H1 (cell line): ENCODE results near the gene PGPEP1. TPM values are rescaled to one million over a fixed set of nuclear protein-coding genes. Genes with fewer than 3 reads are reported as not detected.
A peak's percentile ranks its signal among the peaks of the same experiment; 100 is the strongest.

Experiments
- CTCF ChIA-PET: fragments of 300-600 bp; sonication (Branson Sonifier 250); formaldehyde crosslinking; loops from one replicate; lab custom pipeline; 2021; ENCODE audit not compliant: partially characterized antibody; lab: Charles Lee
- POLR2A ChIA-PET: fragments of 300-600 bp; sonication (Branson Sonifier 250); formaldehyde crosslinking; loops from one replicate; lab custom pipeline; 2021; ENCODE audit warnings: inconsistent platforms; ENCODE audit not compliant: partially characterized antibody; lab: Charles Lee
- DNase-seq, 2 experiments: peaks; one replicate each; pipeline versions ENCODE4 v3.0.0 to v3.0.0-alpha.2; 2010 to 2022; ENCODE audit warnings: low spot score in 2 of 2, low read depth in 1 of 2, mixed read lengths in 1 of 2
- FAIRE-seq: peaks from 2 replicates; lab custom pipeline; 2011; peaks lifted over from hg19 to GRCh38; lab: Jason Lieb, UNC
- H2AFZ ChIP-seq: 2 replicates; pipeline ENCODE4 v1.8.1; 2012; ENCODE audit warnings: low read length, inconsistent platforms
- H2AK5ac ChIP-seq: 2 replicates; pipeline ENCODE4 v1.6.1; 2013; ENCODE audit warnings: low read depth, low read length
- H2BK120ac ChIP-seq: replicated peaks from 2 replicates; pipeline ENCODE3; 2013; ENCODE audit warnings: low read depth, low read length, inconsistent platforms
- H2BK12ac ChIP-seq: 2 replicates; pipeline ENCODE4 v1.6.1; 2013; ENCODE audit warnings: low read depth, low read length
- H2BK15ac ChIP-seq: 2 replicates; pipeline ENCODE4 v1.6.1; 2013; ENCODE audit warnings: low read length
- H2BK20ac ChIP-seq: 2 replicates; pipeline ENCODE4 v1.6.1; 2013; ENCODE audit warnings: low read length
- H2BK5ac ChIP-seq: 2 replicates; pipeline ENCODE4 v1.6.1; 2013; ENCODE audit warnings: low read depth, low read length
- H3K14ac ChIP-seq: 2 replicates; pipeline ENCODE4 v1.6.1; 2013; ENCODE audit warnings: inconsistent platforms; ENCODE audit not compliant: insufficient read length
- H3K18ac ChIP-seq: 2 replicates; pipeline ENCODE4 v1.6.1; 2013; ENCODE audit warnings: low read length; ENCODE audit errors: extremely low read depth
- H3K23ac ChIP-seq: 2 replicates; pipeline ENCODE4 v1.6.1; 2013; ENCODE audit warnings: inconsistent platforms; ENCODE audit not compliant: insufficient read length
- H3K23me2 ChIP-seq: 2 replicates; pipeline ENCODE4 v1.6.1; 2013; ENCODE audit warnings: low read depth, low read length
- H3K27ac ChIP-seq: 2 replicates; pipeline ENCODE4 v1.6.1; 2011; ENCODE audit warnings: low read depth, low read length, inconsistent platforms
- H3K27me3 ChIP-seq, 4 experiments: replicated peaks in 1 of 4; 1 replicate in 1 of 4; 2 replicates in 3 of 4; pipeline versions ENCODE4 v1.6.1 to v1.8.1; 2011 to 2013; ENCODE audit warnings: low read length in 3 of 4, mild to moderate bottlenecking in 3 of 4, inconsistent platforms in 2 of 4, mixed read lengths in 2 of 4, moderate library complexity in 1 of 4; ENCODE audit not compliant: control insufficient read depth in 3 of 4, insufficient read depth in 3 of 4; ENCODE audit errors: extremely low read depth in 1 of 4
- H3K36me3 ChIP-seq, 4 experiments: 2 replicates each; pipeline versions ENCODE4 v1.6.1 to v1.8.1; 2011 to 2013; ENCODE audit warnings: mild to moderate bottlenecking in 4 of 4, low read length in 3 of 4, moderate library complexity in 2 of 4, control low read depth in 1 of 4, inconsistent platforms in 1 of 4; ENCODE audit not compliant: insufficient read depth in 4 of 4, control insufficient read depth in 2 of 4
- H3K4ac ChIP-seq: replicated peaks from 2 replicates; pipeline ENCODE3; 2013; ENCODE audit warnings: low read length, low read depth, mixed read lengths, inconsistent platforms; ENCODE audit not compliant: insufficient read length
- H3K4me1 ChIP-seq, 4 experiments: replicated peaks in 1 of 4; 1 replicate in 1 of 4; 2 replicates in 3 of 4; pipeline versions ENCODE4 v1.6.1 to v1.8.1; 2011 to 2013; ENCODE audit warnings: low read length in 3 of 4, inconsistent platforms in 2 of 4, mixed read lengths in 1 of 4; ENCODE audit not compliant: insufficient read depth in 4 of 4, control insufficient read depth in 3 of 4
- H3K4me2 ChIP-seq, 2 experiments: 2 replicates each; pipeline versions ENCODE4 v1.6.1 to v1.8.1; 2011 to 2013; ENCODE audit warnings: low read depth in 2 of 2, low read length in 2 of 2, control low read depth in 1 of 2, inconsistent platforms in 1 of 2, mild to moderate bottlenecking in 1 of 2; ENCODE audit not compliant: insufficient read depth in 1 of 2
- H3K4me3 ChIP-seq, 4 experiments: fragments of 200-600, 300-600 bp in 1 of 4; sonication (generic), shearing (Covaris generic), sonication (Bioruptor Twin) in 1 of 4; 2 replicates each; pipeline versions ENCODE4 v1.5.1 to v1.8.1; 2011 to 2016; ENCODE audit warnings: low read length in 4 of 4, low read depth in 3 of 4, control low read depth in 2 of 4, inconsistent platforms in 2 of 4, mild to moderate bottlenecking in 2 of 4, mixed read lengths in 1 of 4, moderate library complexity in 1 of 4; ENCODE audit not compliant: insufficient read depth in 2 of 4; ENCODE audit errors: extremely low read depth in 1 of 4
- H3K56ac ChIP-seq: replicated peaks from 2 replicates; pipeline ENCODE3; 2013; ENCODE audit warnings: low read depth, mild to moderate bottlenecking, mixed read lengths, low read length, inconsistent platforms; ENCODE audit not compliant: insufficient read length
- H3K79me1 ChIP-seq: 2 replicates; pipeline ENCODE4 v1.6.1; 2013; ENCODE audit warnings: low read depth, low read length, control low read depth
- H3K79me2 ChIP-seq, 2 experiments: 2 replicates each; pipeline versions ENCODE4 v1.6.1 to v1.8.1; 2012 to 2013; ENCODE audit warnings: low read length in 2 of 2, mild to moderate bottlenecking in 2 of 2, inconsistent platforms in 1 of 2; ENCODE audit not compliant: insufficient read depth in 2 of 2, control insufficient read depth in 1 of 2
- H3K9ac ChIP-seq, 4 experiments: replicated peaks in 1 of 4; 1 replicate in 1 of 4; 2 replicates in 3 of 4; pipeline versions ENCODE4 v1.6.1 to v1.8.1; 2011 to 2013; ENCODE audit warnings: low read depth in 3 of 4, low read length in 3 of 4, control low read depth in 2 of 4, mild to moderate bottlenecking in 2 of 4, moderate library complexity in 2 of 4, inconsistent platforms in 1 of 4; ENCODE audit errors: extremely low read depth in 1 of 4
- H3K9me3 ChIP-seq, 2 experiments: 2 replicates each; pipeline versions ENCODE4 v1.6.1 to v1.8.1; 2012 to 2013; ENCODE audit warnings: mild to moderate bottlenecking in 2 of 2, moderate library complexity in 2 of 2, control low read depth in 1 of 2, inconsistent platforms in 1 of 2, low read depth in 1 of 2, low read length in 1 of 2, mixed read lengths in 1 of 2; ENCODE audit not compliant: insufficient read depth in 2 of 2
- H4K20me1 ChIP-seq, 2 experiments: replicated peaks in 1 of 2; 2 replicates each; pipeline versions ENCODE3 to v1.8.1; 2011 to 2013; ENCODE audit warnings: inconsistent platforms in 2 of 2, low read length in 2 of 2, mild to moderate bottlenecking in 1 of 2; ENCODE audit not compliant: insufficient read depth in 2 of 2, control insufficient read depth in 1 of 2
- H4K5ac ChIP-seq: 2 replicates; pipeline ENCODE4 v1.6.1; 2013; ENCODE audit warnings: low read length, low read depth, mixed read lengths, inconsistent platforms; ENCODE audit not compliant: insufficient read length
- H4K8ac ChIP-seq: 2 replicates; pipeline ENCODE4 v1.8.0; 2013; ENCODE audit warnings: mild to moderate bottlenecking, moderate library complexity, low read length, inconsistent platforms; ENCODE audit not compliant: insufficient read depth; ENCODE audit errors: extremely low read depth
- H4K91ac ChIP-seq: replicated peaks from 2 replicates; pipeline ENCODE3; 2013; ENCODE audit warnings: low read length, mixed read lengths, inconsistent platforms; ENCODE audit not compliant: insufficient read length
- BRCA1 ChIP-seq: IDR thresholded peaks from 2 replicates; pipeline ENCODE4 v1.6.1; 2012; ENCODE audit warnings: low read depth, low read length, improper control_type of control experiment
- CEBPB ChIP-seq: IDR thresholded peaks from 2 replicates; pipeline ENCODE4 v1.6.1; 2012; ENCODE audit warnings: low read depth, low read length
- EGR1 ChIP-seq: IDR thresholded peaks from 2 replicates; pipeline ENCODE4 v1.6.1; 2011; ENCODE audit warnings: low read depth, low read length, borderline replicate concordance
- EZH2 ChIP-seq: fragments of 200-600 bp; sonication (generic); IDR thresholded peaks from 2 replicates; pipeline ENCODE4 v1.7.1; 2012; ENCODE audit warnings: low read depth, mild to moderate bottlenecking, moderate library complexity, low read length, inconsistent platforms; ENCODE audit not compliant: severe bottlenecking
- KDM4A ChIP-seq: IDR thresholded peaks from one replicate; pipeline ENCODE4 v1.7.1; 2012; ENCODE audit warnings: low read depth, mild to moderate bottlenecking, moderate library complexity, low read length, inconsistent platforms; ENCODE audit not compliant: severe bottlenecking
- MAFK ChIP-seq: IDR thresholded peaks from 2 replicates; pipeline ENCODE4 v1.6.1; 2012; ENCODE audit warnings: low read depth, mild to moderate bottlenecking, improper control_type of control experiment, low read length
- PHF8 ChIP-seq: fragments of 200-600 bp; sonication (generic); conservative IDR thresholded peaks from 2 replicates; pipeline ENCODE4 v1.7.1; 2012; ENCODE audit warnings: low read depth, mild to moderate bottlenecking, inconsistent platforms, low read length, moderate library complexity
- RFX5 ChIP-seq: IDR thresholded peaks from 2 replicates; pipeline ENCODE4 v1.6.1; 2011; ENCODE audit warnings: low read depth, low read length, improper control_type of control experiment, borderline replicate concordance
- RXRA ChIP-seq: IDR thresholded peaks from 2 replicates; pipeline ENCODE4 v1.6.1; 2011; ENCODE audit warnings: low read depth, mild to moderate bottlenecking, low read length, moderate library complexity; ENCODE audit not compliant: insufficient read depth
- SIN3A ChIP-seq, 2 experiments: IDR thresholded peaks in 1 of 2; conservative IDR thresholded peaks in 1 of 2; 2 replicates each; pipeline ENCODE4 v1.6.1; 2011 to 2012; ENCODE audit warnings: low read length in 2 of 2, improper control_type of control experiment in 1 of 2, low read depth in 1 of 2, mild to moderate bottlenecking in 1 of 2
- SIRT6 ChIP-seq: IDR thresholded peaks from one replicate; pipeline ENCODE4 v1.7.1; 2012; ENCODE audit warnings: low read length, inconsistent platforms
- SUZ12 ChIP-seq: fragments of 200-600 bp; sonication (generic); IDR thresholded peaks from 2 replicates; pipeline ENCODE4 v1.6.1; 2012; ENCODE audit warnings: mild to moderate bottlenecking, inconsistent platforms, low read length, moderate library complexity, mixed read lengths
- TAF1 ChIP-seq: IDR thresholded peaks from 2 replicates; pipeline ENCODE4 v1.6.1; 2011; ENCODE audit warnings: mild to moderate bottlenecking, low read depth, low read length
- TEAD4 ChIP-seq: IDR thresholded peaks from 2 replicates; pipeline ENCODE4 v1.6.1; 2012; ENCODE audit warnings: low read depth, low read length, inconsistent platforms, mixed read lengths
- WGBS, 2 experiments: shearing (Covaris generic) in 1 of 2; methylation state at CpG; one replicate each; pipeline versions ENCODE4 v1.1.6 to v1.1.7; 2013 to 2015; ENCODE audit warnings: low lambda C conversion rate in 2 of 2, mixed read lengths in 2 of 2, inconsistent platforms in 1 of 2, low coverage in 1 of 2, missing lambda C conversion rate in 1 of 2; ENCODE audit not compliant: insufficient replicate concordance in 2 of 2, insufficient coverage in 1 of 2, insufficient read length in 1 of 2; ENCODE audit errors: extremely low coverage in 1 of 2, missing lambda C conversion rate in 1 of 2; 5-methylcytosine and 5-hydroxymethylcytosine counted together
- polyA plus RNA-seq, 7 experiments: library from polyadenylated mRNA; depleted of rRNA in 3 of 7; stranded (reverse) in 5 of 7; unstranded in 2 of 7; fragments of >200 nt in 5 of 7; fragments of 200-250 nt in 2 of 7; gene quantifications; 1 replicate in 5 of 7; 2 replicates in 1 of 7; 4 replicates in 1 of 7; pipeline versions ENCODE4 v1.2.1 to v1.2.3, GENCODE V29; 2011 to 2013; ENCODE audit warnings: missing spikeins in 2 of 7, mixed read lengths in 2 of 7
- total RNA-seq: library from RNA; stranded (reverse); fragmentation: NEBNext Ultra II Directional; extraction: Animal tissue kit (Norgen Biotek cat#: 25700); gene quantifications from 2 replicates; pipeline ENCODE4 v1.2.1, GENCODE V29; 2021

PGPEP1 gene
- total and polyA plus RNA-seq, 2 of the 8 experiments (the other 6 are each of a cell fraction or from before 2014, with no cell fraction given) = 17.0 to 33.4 TPM

GRCh38 chr19:18338541-18338940, 1.9 kb upstream of the PGPEP1 start:
- Histone ChIP-seq H3K36me3 (no peaks in the 10 kb centered on the region), H3K18ac (no peak overlapping the region), H3K23me2 (peaks cover 11% of the 10 kb centered on the region), H4K91ac (no peak overlapping the region), H3K4me3 (no peak overlapping the region), H2BK120ac (no peak overlapping the region), H3K9me3 (no peaks in the 10 kb centered on the region), H4K5ac (no peak overlapping the region), H2AFZ (no peak overlapping the region), H4K20me1 (no peaks in the 10 kb centered on the region), H2AK5ac (peak overlapping the region; percentile 53; the same call in 1 of the 2 replicates), H2BK12ac (peak overlapping the region; percentile 75; the same call in 1 of the 2 replicates), H3K23ac (no peak overlapping the region), H2BK20ac (no peak overlapping the region), H3K56ac (no peak overlapping the region), H3K14ac (no peak overlapping the region), H3K79me1 (no peaks in the 10 kb centered on the region), H3K27ac (no peak overlapping the region), H3K79me2 (peaks cover 0 to 4% of the 10 kb centered on the region in 2 experiments; a peak in 1 of 4 replicates), H3K27me3 (0 out of 7 replicates have a peak, but pooled peaks cover 0 to 2% (median 0%) of the 10 kb centered on the region in 4 experiments), H2BK15ac (no peak overlapping the region), H2BK5ac (no peak overlapping the region), H4K8ac (no peak overlapping the region), H3K4me1 (peaks cover 0 to 11% (median 8%) of the 10 kb centered on the region in 4 experiments; a peak in 6 of 7 replicates), H3K9ac (no peak overlapping the region), H3K4ac (no peak overlapping the region), H3K4me2 (no peak overlapping the region)
- ChIA-PET POLR2A (interaction anchor here (0.6 to 20.2 kb wide), 5 partner anchors 40 to 78 kb away, joined by 3 to 224 read pairs (median 4); partner anchors contain the start of genes GDF15, IQCN and JUND), CTCF (interaction anchor here (0.9 to 4.9 kb wide), 16 partner anchors 11 to 650 kb away, joined by 3 to 73 read pairs (median 4); partner anchors contain the start of genes GDF15, JUND, RAB3A and SSBP4)
- DNase-seq (no peak), FAIRE-seq (no peak)
- WGBS, 2 experiments = 89% methylated on average over 9 of the region's 9 CpGs; no CpG with 5 or more reads in 1 of the 2 experiments
- TF ChIP-seq RXRA = no peak
- no peak for TF ChIP-seq SUZ12
- no peak for TF ChIP-seq KDM4A
- no peak for TF ChIP-seq RFX5
- TF ChIP-seq CEBPB = no peak
- no peak for TF ChIP-seq TAF1
- no peak for TF ChIP-seq PHF8
- TF ChIP-seq EGR1 = no peak
- no peak for TF ChIP-seq MAFK
- no peak for TF ChIP-seq BRCA1
- no peak for TF ChIP-seq SIN3A (conservative IDR thresholded peaks at IDR 0.05 in 1 of 2, IDR thresholded peaks at IDR 0.05 in 1 of 2; ENCODE audit: low read depth in 1 of 2, low read length in 2 of 2)
- TF ChIP-seq SIRT6 = no peak
- no peak for TF ChIP-seq EZH2
- TF ChIP-seq TEAD4 = no peak
